ENCODE measurements around the gene ATP1B2.

The ATP1B2 gene

DNA sequence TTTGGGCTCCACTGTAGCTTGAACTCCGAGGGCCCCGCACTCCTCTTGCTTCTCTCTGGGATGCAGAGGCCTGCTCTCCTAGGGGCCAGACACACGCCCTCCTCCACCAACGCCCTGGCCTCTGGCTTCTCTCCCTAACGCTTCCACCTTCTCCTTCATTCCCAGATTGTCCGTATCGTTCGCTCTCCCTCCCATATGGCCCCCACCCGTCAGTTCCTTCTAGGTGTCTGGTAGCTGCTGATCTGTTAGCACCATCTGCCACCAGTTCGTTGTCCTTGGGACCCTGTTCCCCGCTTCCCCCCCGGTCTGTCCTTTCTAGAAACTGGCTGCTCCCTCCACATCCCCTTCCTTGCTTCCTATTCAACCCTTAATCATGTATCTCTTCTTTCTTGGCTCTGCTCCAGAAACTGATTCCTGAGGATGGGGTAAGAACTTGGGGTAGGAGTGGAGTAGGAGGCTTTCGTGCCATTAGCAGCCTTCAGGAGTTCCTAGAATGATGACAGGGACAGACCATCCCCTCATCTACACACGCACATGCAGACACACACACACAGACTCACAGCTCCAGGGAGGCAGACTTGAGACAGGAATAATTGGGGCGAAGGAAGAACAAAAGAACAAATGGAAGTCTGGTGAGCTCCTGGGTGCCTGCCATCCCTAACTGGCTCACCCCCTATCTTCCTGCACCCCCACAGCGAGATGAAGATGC is 4.3 kb downstream of the ATP1B2 start:
- Histone ChIP-seq H3K4me1 (ENCODE audit: control insufficient read depth, insufficient read depth, low read length) (peaks cover 21% of the 10 kb centered on the region), H3K4me3 (ENCODE audit: insufficient read depth, low read depth, low read length) (no peak overlapping the region), H3K27me3 (ENCODE audit: control insufficient read depth, insufficient read depth, low read length, poor library complexity, severe bottlenecking) (peaks cover 22% of the 10 kb centered on the region), H3K27ac (ENCODE audit: insufficient read depth, low read depth, low read length, poor library complexity, severe bottlenecking) (no peak overlapping the region), H3K36me3 (ENCODE audit: control insufficient read depth, insufficient read depth, low read length) (no peaks in the 10 kb centered on the region), H3K9me3 (ENCODE audit: control insufficient read depth, low read length) (no peaks in the 10 kb centered on the region)
- WGBS, 2 experiments = 90% methylated on average over 15 to 16 of the region's 16 CpGs

DNA sequence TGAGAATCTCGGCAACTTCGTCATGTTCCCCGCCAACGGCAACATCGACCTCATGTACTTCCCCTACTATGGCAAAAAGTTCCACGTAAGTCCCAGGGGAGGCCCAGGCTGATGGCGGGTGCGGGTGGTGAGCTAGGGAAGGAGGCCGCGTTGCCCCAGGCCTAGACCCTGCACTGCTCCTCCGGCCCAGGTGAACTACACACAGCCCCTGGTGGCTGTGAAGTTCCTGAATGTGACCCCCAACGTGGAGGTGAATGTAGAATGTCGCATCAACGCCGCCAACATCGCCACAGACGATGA is 4.8 kb downstream of the ATP1B2 start:
- Histone ChIP-seq H3K27ac (ENCODE audit: insufficient read depth, low read depth, low read length, poor library complexity, severe bottlenecking) (no peak overlapping the region), H3K4me1 (ENCODE audit: control insufficient read depth, insufficient read depth, low read length) (peaks cover 17% of the 10 kb centered on the region), H3K36me3 (ENCODE audit: control insufficient read depth, insufficient read depth, low read length) (no peaks in the 10 kb centered on the region), H3K9me3 (ENCODE audit: control insufficient read depth, low read length) (no peaks in the 10 kb centered on the region), H3K27me3 (ENCODE audit: control insufficient read depth, insufficient read depth, low read length, poor library complexity, severe bottlenecking) (peaks cover 22% of the 10 kb centered on the region), H3K4me3 (ENCODE audit: insufficient read depth, low read depth, low read length) (no peak overlapping the region)
- WGBS, 2 experiments = 93 to 96% methylated on average over 17 of the region's 17 CpGs

DNA sequence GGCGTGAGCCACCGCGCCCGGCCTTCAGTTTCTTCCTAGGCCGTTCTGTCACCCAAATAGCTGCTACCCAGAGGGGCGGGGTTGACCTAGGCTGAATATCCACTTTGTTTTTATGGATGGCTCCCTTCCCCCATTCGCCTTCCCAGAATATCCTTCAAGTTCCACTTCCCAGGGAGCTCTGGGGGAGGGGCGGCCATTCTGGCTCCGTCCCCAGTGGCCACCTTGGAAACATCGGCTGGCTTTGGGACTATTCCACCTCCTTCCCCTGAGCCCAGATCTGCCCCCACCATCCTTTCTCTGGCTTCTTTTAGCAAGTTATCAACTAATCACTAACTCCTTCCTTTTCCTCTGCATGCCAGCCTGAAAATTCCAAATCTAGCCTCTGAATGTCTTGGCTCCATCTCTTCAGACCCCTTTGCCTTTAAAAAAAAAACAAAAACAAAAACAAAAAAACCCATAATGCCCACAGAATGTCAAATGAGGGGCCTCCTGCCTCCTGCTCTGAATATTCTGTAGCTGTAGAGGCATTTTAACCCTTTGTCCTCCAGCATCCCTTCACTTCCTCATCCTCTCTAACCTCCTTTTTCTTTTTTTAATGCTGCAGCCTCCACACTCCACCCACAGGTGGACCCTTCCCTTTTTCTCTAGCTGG is 6.4 kb downstream of the ATP1B2 start:
- H3K9me3 ChIP-seq (ENCODE audit: control insufficient read depth, low read length) = no peaks in the 10 kb centered on the region
- no peak overlapping the region for H3K4me3 ChIP-seq (ENCODE audit: insufficient read depth, low read depth, low read length)
- 12 to 16% methylated on average over 10 of the region's 10 CpGs for WGBS, 2 experiments
- peaks cover 17% of the 10 kb centered on the region for H3K4me1 ChIP-seq (ENCODE audit: control insufficient read depth, insufficient read depth, low read length)
- H3K36me3 ChIP-seq (ENCODE audit: control insufficient read depth, insufficient read depth, low read length) = no peaks in the 10 kb centered on the region
- H3K27me3 ChIP-seq (ENCODE audit: control insufficient read depth, insufficient read depth, low read length, poor library complexity, severe bottlenecking) = peaks cover 9% of the 10 kb centered on the region
- peak overlapping the region; percentile 60 for H3K27ac ChIP-seq (ENCODE audit: insufficient read depth, low read depth, low read length, poor library complexity, severe bottlenecking)

DNA sequence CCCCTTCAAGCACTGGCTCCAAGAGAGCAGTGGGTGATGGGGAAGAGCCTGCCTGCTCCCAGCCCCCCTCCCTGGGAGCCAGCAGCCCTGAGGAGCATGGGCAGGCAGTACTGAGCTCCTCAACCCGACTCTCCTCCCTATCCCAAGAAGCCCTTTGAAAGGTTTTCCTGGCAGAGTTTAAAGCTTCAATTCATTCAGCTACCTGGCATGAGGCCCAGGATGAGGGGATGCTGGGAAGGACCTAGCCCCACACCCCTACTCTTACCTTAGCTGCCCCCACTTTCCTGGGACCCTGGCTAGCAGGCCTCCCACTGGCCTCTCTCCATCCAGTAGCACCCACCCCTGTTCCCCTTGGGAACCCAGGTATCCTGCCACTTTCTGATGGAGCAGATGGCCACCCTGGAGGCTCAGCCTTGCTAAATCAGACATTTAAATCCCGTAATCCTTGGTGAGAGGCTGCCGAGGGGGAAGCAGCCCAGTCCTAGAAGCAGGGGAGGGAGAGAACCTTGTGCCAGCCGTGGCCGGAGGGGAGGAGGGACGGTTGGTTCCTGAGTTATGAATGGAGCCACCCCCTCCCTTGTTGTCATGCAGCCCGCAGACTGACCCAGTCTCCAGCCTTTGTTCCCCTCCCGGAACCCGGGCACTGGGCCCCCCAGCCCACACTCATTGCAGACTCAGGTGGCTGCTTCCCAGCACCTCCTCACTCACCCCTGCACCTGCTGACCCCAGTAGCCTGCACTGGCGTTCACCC is 17.1 kb downstream of the ATP1B2 start:
- Histone ChIP-seq H3K4me3 (ENCODE audit: insufficient read depth, low read depth, low read length) (no peak overlapping the region), H3K27me3 (ENCODE audit: control insufficient read depth, insufficient read depth, low read length, poor library complexity, severe bottlenecking) (no peaks in the 10 kb centered on the region), H3K27ac (ENCODE audit: insufficient read depth, low read depth, low read length, poor library complexity, severe bottlenecking) (no peak overlapping the region), H3K36me3 (ENCODE audit: control insufficient read depth, insufficient read depth, low read length) (peaks cover 17% of the 10 kb centered on the region), H3K4me1 (ENCODE audit: control insufficient read depth, insufficient read depth, low read length) (peaks cover 8% of the 10 kb centered on the region), H3K9me3 (ENCODE audit: control insufficient read depth, low read length) (no peaks in the 10 kb centered on the region)
- 79 to 85% methylated on average over 10 of the region's 10 CpGs for WGBS, 2 experiments

DNA sequence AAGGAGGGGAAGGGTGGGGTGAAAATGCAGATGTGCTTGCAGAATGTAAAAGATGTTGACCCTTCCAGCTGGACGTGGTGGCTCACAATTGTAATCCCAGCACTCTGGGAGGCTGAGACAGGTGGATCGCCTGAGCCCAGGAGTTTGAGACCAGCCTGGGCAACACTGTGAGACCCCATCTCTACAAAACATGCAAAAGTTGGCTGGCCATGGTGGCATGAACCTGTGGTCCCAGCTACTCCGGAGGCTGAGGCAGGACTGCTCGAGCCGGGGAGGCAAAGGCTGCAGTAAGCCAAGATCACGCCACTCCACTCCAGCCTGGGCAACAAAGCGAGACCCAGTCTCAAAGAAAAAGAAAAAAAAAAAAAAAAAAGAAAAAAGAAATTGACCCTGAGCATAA is 17.8 kb downstream of the ATP1B2 start:
- peaks cover 23% of the 10 kb centered on the region for H3K36me3 ChIP-seq (ENCODE audit: control insufficient read depth, insufficient read depth, low read length)
- WGBS, 2 experiments = 88 to 90% methylated on average over 7 of the region's 7 CpGs
- no peaks in the 10 kb centered on the region for H3K27me3 ChIP-seq (ENCODE audit: control insufficient read depth, insufficient read depth, low read length, poor library complexity, severe bottlenecking)
- no peak overlapping the region for H3K4me3 ChIP-seq (ENCODE audit: insufficient read depth, low read depth, low read length)
- no peak overlapping the region for H3K27ac ChIP-seq (ENCODE audit: insufficient read depth, low read depth, low read length, poor library complexity, severe bottlenecking)
- no peaks in the 10 kb centered on the region for H3K9me3 ChIP-seq (ENCODE audit: control insufficient read depth, low read length)
- peaks cover 8% of the 10 kb centered on the region for H3K4me1 ChIP-seq (ENCODE audit: control insufficient read depth, insufficient read depth, low read length)

DNA sequence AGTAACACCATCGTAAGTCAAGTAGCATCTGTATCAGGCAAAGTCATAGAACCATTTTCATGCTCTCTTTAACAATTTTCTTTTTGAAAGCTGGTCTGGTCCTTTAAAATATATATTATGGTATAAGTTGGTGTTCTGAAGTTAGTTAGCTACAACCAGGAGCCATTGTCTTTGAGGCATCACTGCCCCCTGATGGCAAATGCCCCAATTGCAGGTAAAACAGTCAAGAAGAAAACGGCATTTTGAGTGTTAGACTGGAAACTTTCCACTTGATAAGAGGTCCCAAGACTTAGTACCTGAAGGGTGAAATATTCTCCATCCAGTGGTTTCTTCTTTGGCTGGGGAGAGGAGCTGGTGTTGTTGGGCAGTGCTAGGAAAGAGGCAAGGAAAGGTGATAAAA is 22.5 kb downstream of the ATP1B2 start:
- H3K9me3 ChIP-seq (ENCODE audit: control insufficient read depth, low read length) = no peaks in the 10 kb centered on the region
- peaks cover 50% of the 10 kb centered on the region for H3K36me3 ChIP-seq (ENCODE audit: control insufficient read depth, insufficient read depth, low read length)
- WGBS, 2 experiments = 95% methylated on average over 2 of the region's 2 CpGs
- H3K4me3 ChIP-seq (ENCODE audit: insufficient read depth, low read depth, low read length) = no peak overlapping the region
- no peaks in the 10 kb centered on the region for H3K27me3 ChIP-seq (ENCODE audit: control insufficient read depth, insufficient read depth, low read length, poor library complexity, severe bottlenecking)
- peaks cover 14% of the 10 kb centered on the region for H3K4me1 ChIP-seq (ENCODE audit: control insufficient read depth, insufficient read depth, low read length)
- no peak overlapping the region for H3K27ac ChIP-seq (ENCODE audit: insufficient read depth, low read depth, low read length, poor library complexity, severe bottlenecking)

DNA sequence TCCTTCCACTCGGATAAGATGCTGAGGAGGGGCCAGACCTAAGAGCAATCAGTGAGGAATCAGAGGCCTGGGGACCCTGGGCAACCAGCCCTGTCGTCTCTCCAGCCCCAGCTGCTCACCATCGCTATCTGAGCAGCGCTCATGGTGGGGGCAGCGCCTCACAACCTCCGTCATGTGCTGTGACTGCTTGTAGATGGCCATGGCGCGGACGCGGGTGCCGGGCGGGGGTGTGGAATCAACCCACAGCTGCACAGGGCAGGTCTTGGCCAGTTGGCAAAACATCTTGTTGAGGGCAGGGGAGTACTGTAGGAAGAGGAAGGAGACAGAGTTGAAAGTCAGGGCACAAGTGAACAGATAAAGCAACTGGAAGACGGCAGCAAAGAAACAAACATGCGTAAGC is 24.2 kb downstream of the ATP1B2 start:
- Histone ChIP-seq H3K9me3 (ENCODE audit: control insufficient read depth, low read length) (no peaks in the 10 kb centered on the region), H3K4me1 (ENCODE audit: control insufficient read depth, insufficient read depth, low read length) (peaks cover 14% of the 10 kb centered on the region), H3K27me3 (ENCODE audit: control insufficient read depth, insufficient read depth, low read length, poor library complexity, severe bottlenecking) (no peaks in the 10 kb centered on the region), H3K36me3 (ENCODE audit: control insufficient read depth, insufficient read depth, low read length) (peaks cover 44% of the 10 kb centered on the region), H3K4me3 (ENCODE audit: insufficient read depth, low read depth, low read length) (no peak overlapping the region), H3K27ac (ENCODE audit: insufficient read depth, low read depth, low read length, poor library complexity, severe bottlenecking) (no peak overlapping the region)
- 89 to 91% methylated on average over 14 of the region's 14 CpGs for WGBS, 2 experiments

DNA sequence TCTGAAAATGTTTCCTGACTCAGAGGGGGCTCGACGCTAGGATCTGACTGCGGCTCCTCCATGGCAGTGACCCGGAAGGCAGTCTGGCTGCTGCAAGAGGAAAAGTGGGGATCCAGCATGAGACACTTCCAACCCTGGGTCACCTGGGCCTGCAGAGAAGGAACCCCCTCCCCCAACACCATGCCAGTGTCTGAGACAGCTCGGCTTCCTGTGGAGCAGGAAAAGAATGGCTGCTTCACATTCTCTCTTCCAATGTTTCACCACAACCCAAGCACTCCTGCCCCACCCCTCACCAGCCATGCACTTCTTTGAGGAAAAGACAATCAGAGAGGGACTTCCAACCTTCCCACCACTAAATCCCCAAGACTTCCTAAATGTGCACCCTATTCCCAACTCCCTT is 25.8 kb downstream of the ATP1B2 start:
- H3K27me3 ChIP-seq (ENCODE audit: control insufficient read depth, insufficient read depth, low read length, poor library complexity, severe bottlenecking) = no peaks in the 10 kb centered on the region
- WGBS, 2 experiments = 64% methylated on average over 5 of the region's 5 CpGs
- peaks cover 14% of the 10 kb centered on the region for H3K4me1 ChIP-seq (ENCODE audit: control insufficient read depth, insufficient read depth, low read length)
- no peak overlapping the region for H3K27ac ChIP-seq (ENCODE audit: insufficient read depth, low read depth, low read length, poor library complexity, severe bottlenecking)
- H3K9me3 ChIP-seq (ENCODE audit: control insufficient read depth, low read length) = no peaks in the 10 kb centered on the region
- peaks cover 38% of the 10 kb centered on the region for H3K36me3 ChIP-seq (ENCODE audit: control insufficient read depth, insufficient read depth, low read length)
- H3K4me3 ChIP-seq (ENCODE audit: insufficient read depth, low read depth, low read length) = no peak overlapping the region

DNA sequence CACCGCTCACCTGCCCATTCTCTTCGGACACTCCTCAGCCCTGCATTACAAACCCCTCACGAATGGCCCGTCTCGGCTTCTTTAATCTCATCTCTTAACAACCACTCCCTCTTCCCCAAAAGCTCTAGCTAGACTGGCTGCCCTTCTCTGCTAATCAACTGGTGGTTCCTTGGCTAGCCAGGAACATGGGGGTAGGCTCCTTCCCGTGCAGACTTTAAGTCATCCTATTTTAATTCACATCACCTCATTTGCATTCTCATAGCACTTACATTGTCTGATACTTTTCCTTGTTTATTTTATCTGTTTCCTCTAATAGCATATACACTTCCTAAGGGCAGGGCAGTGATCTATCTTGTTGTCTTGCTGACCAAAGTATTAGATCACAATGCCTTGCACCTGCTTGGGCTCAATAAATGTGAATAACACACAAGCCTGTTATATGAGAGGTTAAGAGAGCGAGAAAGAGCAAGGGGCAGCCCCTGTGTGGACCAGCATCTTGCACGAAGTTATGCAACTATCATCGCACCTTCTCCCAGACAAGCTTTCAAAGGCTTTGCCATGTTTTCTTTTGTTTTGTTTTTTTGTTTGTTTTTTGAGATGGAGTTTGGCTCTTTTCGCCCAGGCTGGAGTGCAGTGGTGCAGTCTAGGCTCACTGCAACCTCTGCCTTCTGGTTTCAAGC is 26.8 kb downstream of the ATP1B2 start:
- no peak overlapping the region for H3K27ac ChIP-seq (ENCODE audit: insufficient read depth, low read depth, low read length, poor library complexity, severe bottlenecking)
- H3K36me3 ChIP-seq (ENCODE audit: control insufficient read depth, insufficient read depth, low read length) = peaks cover 36% of the 10 kb centered on the region

More for the DNA sequence above, 26.8 kb downstream of the ATP1B2 start:
- WGBS, 2 experiments = 42 to 50% methylated on average over 10 of the region's 10 CpGs
- Histone ChIP-seq H3K9me3 (ENCODE audit: control insufficient read depth, low read length) (no peaks in the 10 kb centered on the region), H3K27me3 (ENCODE audit: control insufficient read depth, insufficient read depth, low read length, poor library complexity, severe bottlenecking) (no peaks in the 10 kb centered on the region), H3K4me3 (ENCODE audit: insufficient read depth, low read depth, low read length) (no peak overlapping the region), H3K4me1 (ENCODE audit: control insufficient read depth, insufficient read depth, low read length) (peaks cover 14% of the 10 kb centered on the region)

All from ectodermal cell (in vitro differentiated cells).